ENCODE data around the gene ITGB6.

DNA sequence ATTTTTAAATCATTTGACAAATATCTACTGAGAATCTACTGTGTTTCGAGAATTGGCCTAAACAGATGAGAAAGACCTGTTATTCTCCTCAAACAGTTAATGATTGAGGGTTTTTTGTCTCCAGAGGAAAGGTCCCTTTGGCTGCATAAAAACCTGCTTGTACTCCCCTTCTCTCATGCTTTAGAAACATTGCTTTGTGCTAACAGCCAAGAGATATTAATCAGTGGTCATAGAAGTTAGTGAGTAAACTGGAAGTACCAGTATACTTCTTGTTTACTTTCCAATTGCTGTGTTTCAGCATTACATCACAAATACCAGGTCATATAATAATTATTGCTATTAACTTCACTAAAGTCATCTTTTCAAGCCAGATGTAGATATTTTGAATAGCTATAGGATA, 34.1 kb downstream of the ITGB6 start:
- TF ChIP-seq POLR2A (IDR thresholded peaks at IDR 0.05; ENCODE audit: low read length) (no peak), GATA1 (IDR thresholded peaks at IDR 0.05; ENCODE audit: low read depth, low read length) (no peak)

Measured in erythroblast (primary cell).